ENCODE results near the gene IGF2BP3.
"Not testable (repeated sequence)": the region's sequence is repeated elsewhere in the genome, so short reads cannot be mapped to it uniquely, and the experiment has no call there.

Gene IGF2BP3

GRCh38 chr7:23470330-23471105, at the start of gene IGF2BP3:
Gene IGF2BP3 (minus strand): TSS chr7:23470491. CDS start chr7:23470110, 381 bp downstream.
- H3K4me3 ChIP-seq (IDR thresholded peaks at IDR 0.05; ENCODE audit: insufficient read depth, low read depth, low read length) = peak within 1 kb of the TSS; percentile 3
- H3K4me2 ChIP-seq = peak within 1 kb of the TSS; percentile 99
- peaks cover 26% of the 10 kb centered on the region for H4K20me1 ChIP-seq (ENCODE audit: insufficient read depth)
- no peaks in the 10 kb centered on the region for H3K27me3 ChIP-seq (ENCODE audit: insufficient read depth, low read depth)
- peak within 1 kb of the TSS; percentile 94 for H3K9ac ChIP-seq
- H3K27ac ChIP-seq = peak within 1 kb of the TSS; percentile 95
- H3K4me1 ChIP-seq (ENCODE audit: low read depth, poor library complexity, severe bottlenecking) = peaks cover 12% of the 10 kb centered on the region
- TF ChIP-seq CTCF (conservative IDR thresholded peaks at IDR 0.05; ENCODE audit: low read depth, low read length) = no peak
- 0 out of 2 replicates have a peak, but pooled peaks cover 5% of the 10 kb centered on the region for H3K36me3 ChIP-seq (ENCODE audit: insufficient read depth)
- peaks cover 86% of the 10 kb centered on the region for H3K79me2 ChIP-seq (ENCODE audit: insufficient read depth, low read depth)
- peak within 1 kb of the TSS; percentile 1; the same call in 1 of the 2 replicates for H2AFZ ChIP-seq (ENCODE audit: low read depth)

- H3K4me1 ChIP-seq (ENCODE audit: low read depth, poor library complexity, severe bottlenecking) = peaks cover 28% of the 10 kb centered on the region
- peak overlapping the region; percentile 23; the same call in 1 of the 2 replicates for H3K27ac ChIP-seq
- no peaks in the 10 kb centered on the region for H3K27me3 ChIP-seq (ENCODE audit: insufficient read depth, low read depth)
- H2AFZ ChIP-seq (ENCODE audit: low read depth) = no peak overlapping the region
- peaks cover 86% of the 10 kb centered on the region for H3K79me2 ChIP-seq (ENCODE audit: insufficient read depth, low read depth)
- peak overlapping the region; percentile 18; the same call in 1 of the 2 replicates for H3K4me2 ChIP-seq
- no peak overlapping the region for H3K4me3 ChIP-seq (IDR thresholded peaks at IDR 0.05; ENCODE audit: insufficient read depth, low read depth, low read length)
- peaks cover 8% of the 10 kb centered on the region; the same call in 1 of the 2 replicates for H4K20me1 ChIP-seq (ENCODE audit: insufficient read depth)
- TF ChIP-seq CTCF (conservative IDR thresholded peaks at IDR 0.05; ENCODE audit: low read depth, low read length) = no peak
- no peak overlapping the region for H3K9ac ChIP-seq
- peaks cover 33% of the 10 kb centered on the region; the same call in 1 of the 2 replicates for H3K36me3 ChIP-seq (ENCODE audit: insufficient read depth)
These were observed 44.5 kb upstream of the IGF2BP3 start for GRCh38 chr7:23514755-23515154.

GRCh38 chr7:23513746-23514145, 43.5 kb upstream of the IGF2BP3 start:
- not testable (repeated sequence) for H3K27ac ChIP-seq; H3K9ac ChIP-seq; H3K27me3 ChIP-seq (ENCODE audit: insufficient read depth, low read depth); H3K4me2 ChIP-seq; H2AFZ ChIP-seq (ENCODE audit: low read depth); H3K4me3 ChIP-seq (IDR thresholded peaks at IDR 0.05; ENCODE audit: insufficient read depth, low read depth, low read length)
- H4K20me1 ChIP-seq (ENCODE audit: insufficient read depth) = peaks cover 11% of the 10 kb centered on the region
- H3K36me3 ChIP-seq (ENCODE audit: insufficient read depth) = peaks cover 24% of the 10 kb centered on the region; the same call in 1 of the 2 replicates
- H3K4me1 ChIP-seq (ENCODE audit: low read depth, poor library complexity, severe bottlenecking) = peaks cover 28% of the 10 kb centered on the region
- H3K79me2 ChIP-seq (ENCODE audit: insufficient read depth, low read depth) = peaks cover 86% of the 10 kb centered on the region

- Histone ChIP-seq H3K36me3 (ENCODE audit: insufficient read depth) (no peaks in the 10 kb centered on the region), H3K9ac (no peak overlapping the region), H3K4me3 (IDR thresholded peaks at IDR 0.05; ENCODE audit: insufficient read depth, low read depth, low read length) (no peak overlapping the region), H2AFZ (ENCODE audit: low read depth) (no peak overlapping the region), H3K27me3 (ENCODE audit: insufficient read depth, low read depth) (no peaks in the 10 kb centered on the region), H3K79me2 (ENCODE audit: insufficient read depth, low read depth) (no peaks in the 10 kb centered on the region), H4K20me1 (ENCODE audit: insufficient read depth) (no peaks in the 10 kb centered on the region), H3K4me1 (ENCODE audit: low read depth, poor library complexity, severe bottlenecking) (no peaks in the 10 kb centered on the region), H3K4me2 (no peak overlapping the region), H3K27ac (no peak overlapping the region)
- no peak for TF ChIP-seq CTCF (conservative IDR thresholded peaks at IDR 0.05; ENCODE audit: low read depth, low read length)
These were observed 23.7 kb upstream of the IGF2BP3 start for GRCh38 chr7:23494009-23494408.

GRCh38 chr7:23491502-23491901, 21.2 kb upstream of the IGF2BP3 start:
- no peaks in the 10 kb centered on the region for H3K27me3 ChIP-seq (ENCODE audit: insufficient read depth, low read depth)
- no peak for TF ChIP-seq CTCF (conservative IDR thresholded peaks at IDR 0.05; ENCODE audit: low read depth, low read length)
- no peak overlapping the region for H2AFZ ChIP-seq (ENCODE audit: low read depth)
- H3K27ac ChIP-seq = no peak overlapping the region
- H3K4me2 ChIP-seq = no peak overlapping the region
- no peaks in the 10 kb centered on the region for H3K79me2 ChIP-seq (ENCODE audit: insufficient read depth, low read depth)
- no peaks in the 10 kb centered on the region for H3K36me3 ChIP-seq (ENCODE audit: insufficient read depth)
- no peaks in the 10 kb centered on the region for H3K4me1 ChIP-seq (ENCODE audit: low read depth, poor library complexity, severe bottlenecking)
- no peaks in the 10 kb centered on the region for H4K20me1 ChIP-seq (ENCODE audit: insufficient read depth)
- H3K4me3 ChIP-seq (IDR thresholded peaks at IDR 0.05; ENCODE audit: insufficient read depth, low read depth, low read length) = no peak overlapping the region
- no peak overlapping the region for H3K9ac ChIP-seq

All from KMS-11 (cell line).